OCI-LY1 (cell line): Measurements from ENCODE around the gene SLC16A2.

ENCODE experiments used
- CTCF ChIP-seq: fragments of 200-600 bp; sonication (generic), shearing (Covaris generic); IDR thresholded peaks from 2 replicates; pipeline ENCODE4 v1.5.1; 2017; ENCODE audit warnings: mild to moderate bottlenecking, antibody characterized with exemption, low read length, moderate library complexity, mixed read lengths
- EZH2 ChIP-seq: fragments of 200-600 bp; sonication (generic), shearing (Covaris generic); IDR thresholded peaks from 2 replicates; pipeline ENCODE4 v1.8.0; 2017; ENCODE audit warnings: borderline replicate concordance, mixed run types, mild to moderate bottlenecking, antibody characterized with exemption, low read length, moderate library complexity, mixed read lengths

DNA sequence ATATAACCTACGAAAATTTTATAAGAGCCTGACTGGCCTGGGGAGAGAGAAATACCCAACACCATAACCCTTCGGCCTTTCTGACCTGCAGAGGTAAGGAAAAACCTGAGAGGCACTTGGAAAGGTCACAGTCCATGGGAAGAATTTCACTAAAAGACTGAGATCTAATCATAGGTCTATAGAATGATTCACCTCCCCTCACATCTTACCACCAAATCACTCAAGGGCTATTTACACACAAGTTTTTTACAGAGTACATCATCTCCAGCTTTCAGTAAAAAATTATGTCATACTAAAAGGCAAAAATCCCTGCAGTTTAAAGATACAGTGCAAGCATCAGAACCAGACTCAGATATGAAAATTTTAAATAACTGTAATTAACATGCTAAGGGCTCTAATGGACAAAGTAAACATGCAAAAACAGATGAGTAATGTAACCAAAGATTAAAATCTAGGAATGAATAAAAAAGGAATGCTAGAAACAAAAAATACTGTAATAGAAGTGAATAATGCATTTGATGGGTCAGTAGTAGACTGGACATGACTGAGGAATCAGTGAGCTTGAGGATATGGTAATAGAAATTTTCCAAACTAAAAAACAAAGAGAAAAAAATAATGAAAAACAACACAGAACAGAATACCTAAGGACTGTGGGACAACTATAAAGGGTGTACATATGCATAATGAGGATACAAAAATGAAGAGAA is 32.1 kb upstream of the SLC16A2 start:
- TF ChIP-seq CTCF (no peak), EZH2 (no peak)
